ENCODE measurements around the gene RNPEP. TPM values are rescaled to one million over a fixed set of nuclear protein-coding genes. Genes with fewer than 3 reads are reported as not detected.

The RNPEP gene
- total and polyA plus RNA-seq, 2 of the 13 experiments (the other 11 are each of a cell fraction or from before 2014, with no cell fraction given): 20.6 to 38.4 TPM

GRCh38 chr1:201982623-201983379 is at the start of gene RNPEP (continued):
- TF ChIP-seq MED8 (CRISPR knock-in tag; IDR thresholded peaks at IDR 0.05; ENCODE audit: insufficient replicate concordance) (no peak), ZNF331 (CRISPR knock-in tag; IDR thresholded peaks at IDR 0.05) (peak; percentile 1; the same call in 1 of the 2 replicates), SMARCE1 (IDR thresholded peaks at IDR 0.05; ENCODE audit: borderline replicate concordance) (no peak), TSC22D2 (CRISPR knock-in tag; IDR thresholded peaks at IDR 0.05; ENCODE audit: borderline replicate concordance) (no peak), GATA4 (IDR thresholded peaks at IDR 0.05; ENCODE audit: borderline replicate concordance, low read depth) (0 out of 2 replicates have a peak, but pooled peaks have one; percentile 13), HDAC1 (CRISPR knock-in tag; IDR thresholded peaks at IDR 0.05) (peak; percentile 46), EP300 (IDR thresholded peaks at IDR 0.05; ENCODE audit: low read depth in 2 of 2, low read length in 2 of 2) (no peak), EP300 (CRISPR knock-in tag; IDR thresholded peaks at IDR 0.05; ENCODE audit: borderline replicate concordance) (no peak), ARID4A (CRISPR knock-in tag; IDR thresholded peaks at IDR 0.05; ENCODE audit: borderline replicate concordance) (peak; percentile 77), ZNF780A (CRISPR knock-in tag; IDR thresholded peaks at IDR 0.05) (no peak), NPAS2 (CRISPR knock-in tag; IDR thresholded peaks at IDR 0.05; ENCODE audit: borderline replicate concordance) (no peak)
- TF ChIP-seq, protein P1, sequence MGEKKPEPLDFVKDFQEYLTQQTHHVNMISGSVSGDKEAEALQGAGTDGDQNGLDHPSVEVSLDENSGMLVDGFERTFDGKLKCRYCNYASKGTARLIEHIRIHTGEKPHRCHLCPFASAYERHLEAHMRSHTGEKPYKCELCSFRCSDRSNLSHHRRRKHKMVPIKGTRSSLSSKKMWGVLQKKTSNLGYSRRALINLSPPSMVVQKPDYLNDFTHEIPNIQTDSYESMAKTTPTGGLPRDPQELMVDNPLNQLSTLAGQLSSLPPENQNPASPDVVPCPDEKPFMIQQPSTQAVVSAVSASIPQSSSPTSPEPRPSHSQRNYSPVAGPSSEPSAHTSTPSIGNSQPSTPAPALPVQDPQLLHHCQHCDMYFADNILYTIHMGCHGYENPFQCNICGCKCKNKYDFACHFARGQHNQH (CRISPR knock-in tag; IDR thresholded peaks at IDR 0.05): no peak; the same call in 1 of the 2 replicates
- TF ChIP-seq, protein P2, sequence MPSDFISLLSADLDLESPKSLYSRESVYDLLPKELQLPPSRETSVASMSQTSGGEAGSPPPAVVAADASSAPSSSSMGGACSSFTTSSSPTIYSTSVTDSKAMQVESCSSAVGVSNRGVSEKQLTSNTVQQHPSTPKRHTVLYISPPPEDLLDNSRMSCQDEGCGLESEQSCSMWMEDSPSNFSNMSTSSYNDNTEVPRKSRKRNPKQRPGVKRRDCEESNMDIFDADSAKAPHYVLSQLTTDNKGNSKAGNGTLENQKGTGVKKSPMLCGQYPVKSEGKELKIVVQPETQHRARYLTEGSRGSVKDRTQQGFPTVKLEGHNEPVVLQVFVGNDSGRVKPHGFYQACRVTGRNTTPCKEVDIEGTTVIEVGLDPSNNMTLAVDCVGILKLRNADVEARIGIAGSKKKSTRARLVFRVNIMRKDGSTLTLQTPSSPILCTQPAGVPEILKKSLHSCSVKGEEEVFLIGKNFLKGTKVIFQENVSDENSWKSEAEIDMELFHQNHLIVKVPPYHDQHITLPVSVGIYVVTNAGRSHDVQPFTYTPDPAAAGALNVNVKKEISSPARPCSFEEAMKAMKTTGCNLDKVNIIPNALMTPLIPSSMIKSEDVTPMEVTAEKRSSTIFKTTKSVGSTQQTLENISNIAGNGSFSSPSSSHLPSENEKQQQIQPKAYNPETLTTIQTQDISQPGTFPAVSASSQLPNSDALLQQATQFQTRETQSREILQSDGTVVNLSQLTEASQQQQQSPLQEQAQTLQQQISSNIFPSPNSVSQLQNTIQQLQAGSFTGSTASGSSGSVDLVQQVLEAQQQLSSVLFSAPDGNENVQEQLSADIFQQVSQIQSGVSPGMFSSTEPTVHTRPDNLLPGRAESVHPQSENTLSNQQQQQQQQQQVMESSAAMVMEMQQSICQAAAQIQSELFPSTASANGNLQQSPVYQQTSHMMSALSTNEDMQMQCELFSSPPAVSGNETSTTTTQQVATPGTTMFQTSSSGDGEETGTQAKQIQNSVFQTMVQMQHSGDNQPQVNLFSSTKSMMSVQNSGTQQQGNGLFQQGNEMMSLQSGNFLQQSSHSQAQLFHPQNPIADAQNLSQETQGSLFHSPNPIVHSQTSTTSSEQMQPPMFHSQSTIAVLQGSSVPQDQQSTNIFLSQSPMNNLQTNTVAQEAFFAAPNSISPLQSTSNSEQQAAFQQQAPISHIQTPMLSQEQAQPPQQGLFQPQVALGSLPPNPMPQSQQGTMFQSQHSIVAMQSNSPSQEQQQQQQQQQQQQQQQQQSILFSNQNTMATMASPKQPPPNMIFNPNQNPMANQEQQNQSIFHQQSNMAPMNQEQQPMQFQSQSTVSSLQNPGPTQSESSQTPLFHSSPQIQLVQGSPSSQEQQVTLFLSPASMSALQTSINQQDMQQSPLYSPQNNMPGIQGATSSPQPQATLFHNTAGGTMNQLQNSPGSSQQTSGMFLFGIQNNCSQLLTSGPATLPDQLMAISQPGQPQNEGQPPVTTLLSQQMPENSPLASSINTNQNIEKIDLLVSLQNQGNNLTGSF (CRISPR knock-in tag; IDR thresholded peaks at IDR 0.05): no peak

Data from HepG2 (cell line).